Stimulated activated CD4-positive, alpha-beta T cell treated with anti-CD3 and anti-CD28 coated beads, Interleukin-15, amount 100 ng/mL, for 48 hours (primary cell): ENCODE measurements around the gene ZFP82.

Experiments used
- DNase-seq, 2 donors: peaks; one replicate each; pipeline ENCODE4 v3.0.0-alpha.2; 2020; ENCODE audit warnings: low read depth in 2 of 2

Gene ZFP82

DNA sequence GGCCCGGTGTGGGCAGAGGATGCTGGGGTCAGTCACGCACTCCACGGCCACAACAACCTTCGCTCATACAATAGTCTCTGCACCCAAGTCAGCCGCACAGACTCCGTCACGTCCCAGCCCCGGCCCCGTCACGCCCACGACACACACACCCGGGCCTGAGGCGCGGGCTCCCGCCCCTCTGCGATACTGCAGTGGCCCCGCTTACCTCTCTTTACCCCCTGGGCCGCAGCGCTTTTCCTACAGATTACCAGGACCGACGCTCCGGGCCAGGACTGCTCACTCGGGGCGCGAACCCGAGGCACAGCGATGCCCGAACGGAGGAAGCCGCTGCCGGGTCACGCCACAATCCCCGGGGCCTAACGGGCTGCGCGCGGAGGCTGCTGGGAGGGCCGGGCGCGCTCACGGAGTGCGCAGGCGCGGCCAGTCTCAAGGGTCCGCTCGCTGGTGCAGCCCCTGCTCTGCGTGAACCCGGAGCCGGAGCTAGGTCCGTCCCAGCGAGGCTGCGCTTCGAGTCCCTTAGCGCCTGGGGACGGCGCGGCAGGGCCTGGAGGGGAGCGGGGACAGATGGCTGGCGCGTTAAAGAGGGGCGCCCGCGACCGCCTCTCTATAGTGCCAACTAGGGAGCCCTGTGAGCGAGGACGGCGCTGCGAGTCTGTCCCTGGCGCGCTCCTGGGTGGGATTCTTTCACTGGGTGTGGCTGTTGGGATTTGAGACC lies at the start of gene ZFP82:
Gene ZFP82, minus strand, starts transcription at position 358 of the 715 bp plus-strand sequence. CDS start 8,855 bp downstream, outside the sequence.
- DNase-seq: peak; percentile 57 to 70

GRCh38 chr19:36460046-36460445 lies 41.6 kb upstream of the ZFP82 start:
- no peak for DNase-seq

GRCh38 chr19:36456831-36457230 lies 38.4 kb upstream of the ZFP82 start:
- no peak for DNase-seq

DNA sequence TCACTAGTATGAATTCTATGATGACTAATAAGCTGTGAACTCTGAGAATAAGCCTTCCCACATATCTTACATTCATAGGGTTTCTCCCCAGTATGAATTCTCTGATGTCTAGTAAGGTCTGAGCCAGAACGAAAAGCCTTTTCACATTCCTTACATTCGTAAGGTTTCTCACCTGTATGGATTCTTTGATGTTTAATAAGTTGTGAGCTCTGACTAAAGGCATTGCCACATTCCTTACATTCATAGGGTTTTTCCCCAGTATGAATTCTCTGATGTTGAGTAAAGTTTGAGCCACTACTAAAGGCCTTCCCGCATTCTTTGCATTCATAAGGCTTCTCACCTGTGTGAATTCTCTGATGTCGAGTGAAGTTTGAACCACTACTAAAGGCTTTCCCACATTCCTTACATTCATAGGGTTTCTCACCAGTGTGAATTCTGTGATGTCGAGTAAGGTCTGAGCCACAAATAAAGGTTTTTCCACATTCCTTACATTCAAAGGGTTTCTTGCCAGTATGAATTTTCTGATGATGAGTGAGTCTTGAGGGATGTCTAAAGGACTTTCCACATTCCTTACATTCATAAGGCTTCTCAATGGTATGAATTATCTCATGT lies 30.7 kb upstream of the ZFP82 start:
- DNase-seq: no peak

DNA sequence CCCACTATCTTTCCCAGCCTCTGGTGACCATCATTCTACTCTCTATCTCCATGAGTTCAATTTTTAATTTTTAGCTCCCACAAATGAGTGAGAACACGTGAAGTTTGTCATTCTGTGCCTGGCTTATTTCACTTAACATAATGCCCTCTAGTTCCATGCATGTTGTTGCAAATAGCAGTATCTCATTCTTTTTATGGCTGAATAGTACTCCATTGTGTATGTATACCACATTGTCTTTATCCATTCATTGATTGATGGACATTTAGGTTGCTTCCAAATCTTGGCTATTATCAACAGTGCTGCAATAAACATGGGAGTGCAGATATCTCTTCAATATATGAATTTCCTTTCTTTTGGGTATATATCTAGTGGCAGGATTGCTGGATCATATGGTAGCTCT lies 22.9 kb upstream of the ZFP82 start:
- DNase-seq: no peak

DNA sequence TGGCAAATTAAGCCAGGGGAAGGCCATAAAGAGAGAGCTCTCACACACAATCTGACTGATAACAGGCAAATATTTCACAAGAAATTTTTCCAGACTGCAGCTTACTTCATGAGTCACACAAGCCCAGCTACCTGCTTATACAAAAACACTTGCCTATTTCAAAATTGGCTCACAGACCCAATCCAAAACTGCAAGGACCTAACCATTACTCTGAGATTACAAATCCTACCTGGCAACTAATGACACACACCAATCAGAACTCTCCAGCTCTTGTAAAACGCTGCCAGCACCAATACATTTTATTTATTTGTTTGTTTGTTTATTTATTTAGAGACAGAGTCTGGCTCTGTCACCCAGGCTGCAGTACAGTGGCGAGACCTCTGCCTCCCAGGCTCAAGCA lies 18.1 kb upstream of the ZFP82 start:
- no peak for DNase-seq

GRCh38 chr19:36423925-36424324 lies 5.5 kb upstream of the ZFP82 start:
- no peak for DNase-seq

GRCh38 chr19:36421749-36422481 lies 3.5 kb upstream of the ZFP82 start:
- no peak for DNase-seq

- DNase-seq: no peak
Observed at GRCh38 chr19:36420961-36421748, 2.7 kb upstream of the ZFP82 start.

- no peak for DNase-seq
Observed at GRCh38 chr19:36417752-36418286, 625 bp downstream of the ZFP82 start.

DNA sequence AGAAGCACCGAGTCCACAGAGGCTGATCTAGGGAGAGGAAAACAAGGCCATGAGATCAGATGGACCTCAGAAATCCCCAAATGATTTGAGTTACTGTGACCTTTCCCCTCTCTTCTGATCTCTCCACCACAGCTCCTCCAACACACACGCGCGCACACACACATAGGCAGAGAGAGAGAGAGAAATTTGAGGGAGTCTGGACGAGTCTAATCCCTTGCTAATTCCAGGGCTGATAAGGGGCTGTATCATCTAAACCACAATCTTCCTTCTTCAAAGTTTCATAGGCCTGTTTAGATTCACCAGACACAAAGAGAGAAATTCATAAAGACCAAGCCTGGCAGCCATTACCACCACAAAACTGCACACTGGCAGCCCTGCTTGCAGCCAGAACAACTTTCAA lies 8.6 kb downstream of the ZFP82 start:
- no peak for DNase-seq

- DNase-seq: no peak
Observed at GRCh38 chr19:36408101-36408500, 10.3 kb downstream of the ZFP82 start.

DNA sequence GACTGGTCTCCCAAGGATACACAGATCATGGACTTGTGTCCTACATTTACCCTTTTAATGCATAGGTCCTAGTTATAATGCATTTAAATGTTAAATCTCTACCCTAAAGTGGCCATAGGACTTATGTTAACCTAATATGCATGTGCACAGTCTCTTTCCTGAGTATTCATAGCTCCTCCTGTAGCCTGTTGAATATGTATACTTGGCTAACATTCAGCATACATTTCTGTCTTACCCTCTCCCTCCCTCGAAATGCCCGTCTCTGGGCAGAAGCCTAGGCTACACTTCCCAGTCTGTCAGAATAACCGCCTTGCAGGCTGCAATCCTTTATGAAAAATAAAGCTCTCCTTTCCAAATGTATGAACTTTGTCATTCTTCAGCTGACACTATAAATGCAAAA lies 13.9 kb downstream of the ZFP82 start:
- DNase-seq: no peak

GRCh38 chr19:36401475-36401874 lies 17.0 kb downstream of the ZFP82 start:
- DNase-seq: no peak

DNA sequence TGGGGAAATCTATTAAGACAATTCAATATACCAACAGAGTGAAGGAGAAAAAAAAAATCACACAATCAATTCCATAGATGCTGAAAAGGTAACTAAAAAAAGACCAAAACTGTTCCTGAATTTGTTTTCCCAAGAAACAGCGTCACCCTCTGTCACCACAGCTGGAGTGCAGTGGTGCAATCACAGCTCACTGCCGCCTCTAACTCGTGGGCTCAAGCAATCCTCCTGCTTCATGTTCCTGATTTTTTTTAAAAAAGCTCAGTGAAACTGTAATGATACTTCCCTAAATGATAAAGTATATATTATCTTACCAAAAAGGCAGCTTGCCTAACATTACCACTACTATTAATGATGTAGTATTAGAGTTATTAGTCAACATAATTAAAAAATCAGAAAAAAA lies 19.9 kb downstream of the ZFP82 start:
- no peak for DNase-seq

DNA sequence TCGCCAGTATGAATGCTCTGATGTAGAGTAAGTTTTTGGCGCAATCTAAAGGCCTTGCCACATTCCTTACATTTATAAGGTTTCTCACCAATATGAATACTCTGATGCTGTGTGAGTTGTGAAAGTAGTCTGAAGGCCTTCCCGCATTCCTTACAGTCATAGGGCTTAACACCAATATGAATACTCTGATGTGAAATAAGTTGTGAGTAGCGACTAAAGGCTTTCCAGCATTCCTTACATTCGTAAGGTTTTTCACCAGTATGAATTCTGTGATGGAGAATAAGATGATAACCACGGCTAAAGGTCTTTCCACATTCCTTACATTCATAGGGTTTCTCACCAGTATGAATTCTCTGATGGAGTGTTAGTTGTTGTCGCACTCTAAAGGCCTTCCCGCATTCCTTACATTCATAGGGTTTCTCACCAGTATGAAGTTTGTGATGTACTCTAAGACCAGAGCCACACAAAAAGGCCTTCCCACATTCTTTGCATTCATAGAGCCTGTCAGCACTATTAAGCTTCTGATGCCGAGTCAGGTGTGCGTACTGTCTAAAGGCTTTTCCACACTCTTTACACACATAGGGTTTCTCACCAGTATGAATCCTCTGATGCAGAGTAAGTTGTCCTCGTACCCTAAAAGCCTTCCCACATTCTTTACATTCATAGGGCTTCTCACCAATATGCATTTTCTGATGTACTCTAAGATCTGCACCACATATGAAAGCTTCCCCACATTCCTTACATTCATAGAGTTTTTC lies 25.3 kb downstream of the ZFP82 start:
- DNase-seq: no peak

GRCh38 chr19:36379510-36379819 lies 39.0 kb downstream of the ZFP82 start:
- no peak for DNase-seq

DNA sequence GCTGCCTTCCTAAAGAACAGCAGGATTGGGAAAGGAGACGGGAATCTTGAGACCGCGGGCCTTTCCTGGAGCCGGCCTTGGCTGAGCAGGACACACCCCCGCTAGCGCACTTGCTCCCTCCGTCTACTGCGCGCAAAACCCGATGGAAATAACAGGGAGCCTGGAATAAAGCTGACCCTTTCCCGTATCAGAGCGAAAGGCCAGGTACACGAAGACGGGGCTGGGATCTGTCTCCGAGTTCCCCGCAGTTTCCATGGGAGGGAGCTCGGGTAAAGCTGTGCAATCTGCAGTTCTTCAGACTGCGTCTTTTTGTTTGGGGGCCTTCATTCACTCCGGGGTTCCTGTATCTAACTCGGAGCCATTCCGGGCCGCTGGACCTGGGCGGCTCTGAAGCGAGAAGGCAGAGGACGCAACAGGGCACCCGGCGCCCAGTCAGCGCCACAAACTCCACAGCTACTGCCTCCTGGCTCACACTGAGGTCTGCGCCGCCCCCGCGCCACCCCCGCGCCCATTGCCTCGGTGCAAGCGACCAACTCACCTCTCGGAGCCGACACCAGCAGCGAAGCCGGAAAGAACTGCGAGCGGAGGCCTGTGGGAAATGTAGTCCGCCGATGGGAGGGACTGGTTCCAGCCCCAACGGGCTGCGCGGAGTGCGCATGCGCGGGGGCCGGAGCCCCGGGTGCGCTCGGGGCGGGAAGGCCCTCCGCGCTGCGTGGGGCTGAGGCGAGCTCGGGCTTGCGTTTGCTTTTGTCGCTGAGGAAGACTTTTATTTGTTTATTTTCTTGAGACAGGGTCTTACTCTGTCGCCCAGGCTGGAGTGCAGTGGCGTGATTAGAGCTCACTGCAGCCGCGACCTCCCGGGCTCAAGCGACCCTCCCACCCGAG lies 39.6 kb downstream of the ZFP82 start, which contains the start of gene ZFP14:
Gene ZFP14, minus strand, starts transcription at position 577 of the 885 bp plus-strand sequence. CDS start 11,309 bp downstream, outside the sequence.
- DNase-seq: peak; percentile 90 to 94

DNA sequence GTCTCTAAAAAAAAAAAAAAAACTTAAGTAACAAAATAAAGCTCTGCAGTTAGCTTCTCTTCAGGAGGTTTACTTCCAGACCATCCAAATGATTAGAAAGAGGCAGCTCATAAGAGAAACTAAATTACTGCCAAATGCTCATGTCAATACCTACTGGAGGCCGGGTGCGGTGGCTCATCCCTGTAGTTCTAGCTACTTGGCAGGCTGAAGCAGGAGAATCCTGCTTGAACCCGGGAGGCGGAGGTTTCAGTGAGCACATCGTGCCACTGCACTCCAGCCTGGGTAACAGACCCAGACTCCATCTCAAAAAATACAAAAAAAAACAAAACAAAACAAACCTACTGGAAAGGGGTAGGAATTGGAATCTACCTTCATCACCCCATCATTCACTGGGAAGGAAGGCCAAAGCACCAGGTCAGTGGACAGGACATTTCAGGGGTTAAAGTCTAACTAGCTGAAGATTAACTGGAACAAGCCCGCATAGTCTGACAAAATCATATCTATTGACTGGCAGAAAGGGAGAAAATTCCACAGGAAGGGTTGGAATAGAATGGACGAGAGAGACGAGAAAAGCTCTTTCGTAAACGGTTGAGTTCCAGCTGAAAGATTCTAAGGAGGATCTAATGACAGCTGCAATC lies 40.8 kb downstream of the ZFP82 start:
- no peak for DNase-seq
